Keratinocyte (primary cell): ENCODE measurements around the gene KLHDC4. TPM values are rescaled to one million over a fixed set of nuclear protein-coding genes. Genes with fewer than 3 reads are reported as not detected.

Experiments
- DNase-seq: peaks from one replicate; pipeline ENCODE4 v3.0.0-alpha.2; 2011; ENCODE audit warnings: low read depth, missing footprints, low spot score
- FAIRE-seq: peaks from 2 replicates; lab custom pipeline; 2011; peaks lifted over from hg19 to GRCh38; lab: Jason Lieb, UNC
- H2AFZ ChIP-seq: 2 replicates; pipeline ENCODE4 v1.6.0; 2012; ENCODE audit warnings: low read length, control low read depth, inconsistent platforms; ENCODE audit not compliant: control insufficient read depth
- H3K27ac ChIP-seq: 2 replicates; pipeline ENCODE4 v1.5.1; 2011; ENCODE audit warnings: low read length; ENCODE audit not compliant: control insufficient read depth, insufficient read depth
- H3K27me3 ChIP-seq: 3 replicates; pipeline ENCODE4 v1.6.0; 2011; ENCODE audit warnings: low read length; ENCODE audit not compliant: control insufficient read depth, insufficient read depth; ENCODE audit errors: extremely low read depth
- H3K36me3 ChIP-seq, 2 experiments: 2 replicates in 1 of 2; 3 replicates in 1 of 2; pipeline ENCODE4 v1.5.1; 2011; ENCODE audit warnings: low read length in 2 of 2, mild to moderate bottlenecking in 1 of 2; ENCODE audit not compliant: control insufficient read depth in 2 of 2, insufficient read depth in 2 of 2; ENCODE audit errors: extremely low read depth in 1 of 2
- H3K4me1 ChIP-seq: 3 replicates; pipeline ENCODE4 v1.5.1; 2011; ENCODE audit warnings: low read length; ENCODE audit not compliant: control insufficient read depth, insufficient read depth; ENCODE audit errors: extremely low read depth
- H3K4me2 ChIP-seq: 3 replicates; pipeline ENCODE4 v1.6.0; 2011; ENCODE audit warnings: low read depth, low read length; ENCODE audit not compliant: control insufficient read depth, insufficient read depth; ENCODE audit errors: extremely low read depth
- H3K4me3 ChIP-seq, 3 experiments: fragments of 200-600 bp in 1 of 3; sonication (generic) in 1 of 3; 2 replicates in 2 of 3; 3 replicates in 1 of 3; pipeline ENCODE4 v1.5.1; 2011 to 2016; ENCODE audit warnings: low read length in 3 of 3, mild to moderate bottlenecking in 3 of 3, control low read depth in 2 of 3, inconsistent platforms in 1 of 3, low read depth in 1 of 3, mixed read lengths in 1 of 3, mixed run types in 1 of 3, moderate library complexity in 1 of 3; ENCODE audit not compliant: control insufficient read depth in 2 of 3, insufficient read depth in 2 of 3; ENCODE audit errors: extremely low read depth in 1 of 3
- H3K79me2 ChIP-seq: 2 replicates; pipeline ENCODE4 v1.6.0; 2012; ENCODE audit warnings: low read length; ENCODE audit not compliant: control insufficient read depth, insufficient read depth
- H3K9ac ChIP-seq: 3 replicates; pipeline ENCODE4 v1.6.0; 2011; ENCODE audit warnings: low read length; ENCODE audit not compliant: control insufficient read depth, insufficient read depth; ENCODE audit errors: extremely low read depth
- H3K9me1 ChIP-seq: 3 replicates; pipeline ENCODE4 v1.6.0; 2011; ENCODE audit warnings: low read length; ENCODE audit not compliant: control insufficient read depth, insufficient read depth; ENCODE audit errors: extremely low read depth
- H3K9me3 ChIP-seq: 2 replicates; pipeline ENCODE4 v1.5.1; 2012; ENCODE audit warnings: low read depth, low read length; ENCODE audit not compliant: control insufficient read depth
- H4K20me1 ChIP-seq: 3 replicates; pipeline ENCODE4 v1.6.0; 2011; ENCODE audit warnings: low read length; ENCODE audit not compliant: control insufficient read depth, insufficient read depth; ENCODE audit errors: extremely low read depth
- CTCF ChIP-seq, 3 experiments: IDR thresholded peaks in 1 of 3; conservative IDR thresholded peaks in 1 of 3; optimal IDR thresholded peaks in 1 of 3; 2 replicates in 2 of 3; 3 replicates in 1 of 3; pipeline versions ENCODE3 to v1.5.1; 2011; ENCODE audit warnings: low read length in 3 of 3, mild to moderate bottlenecking in 3 of 3, moderate library complexity in 2 of 3, control low read depth in 1 of 3, inconsistent platforms in 1 of 3; ENCODE audit not compliant: insufficient read depth in 2 of 3; ENCODE audit errors: extremely low read depth in 1 of 3
- EZH2 ChIP-seq: IDR thresholded peaks from one replicate; pipeline ENCODE4 v1.6.1; 2012; ENCODE audit warnings: inconsistent platforms, mild to moderate bottlenecking, low read length, moderate library complexity
- dilution Hi-C: fragments of 300-500 bp; cut with MboI; formaldehyde crosslinking; loops from one replicate; pipeline ENCODE4 v1.7.0; 2020; ENCODE audit warnings: low sequenced_read_pairs; ENCODE audit not compliant: extremely low pct_ligation_motif_present
- polyA plus RNA-seq, 5 experiments: library from polyadenylated mRNA; depleted of rRNA in 3 of 5; stranded (reverse) in 3 of 5; stranded (forward) in 1 of 5; unstranded in 1 of 5; fragments of >200 nt; gene quantifications; 1 replicate in 1 of 5; 2 replicates in 3 of 5; 3 replicates in 1 of 5; pipeline versions ENCODE4 v1.2.1 to v1.2.3, GENCODE V29; 2011 to 2012; ENCODE audit warnings: missing spikeins in 2 of 5, low read depth in 1 of 5, low replicate concordance in 1 of 5

KLHDC4 gene
- polyA plus RNA-seq, 1 donor (not counting 4 experiments of a cell fraction or from before 2014, with no cell fraction given) = 13.4 TPM

DNA sequence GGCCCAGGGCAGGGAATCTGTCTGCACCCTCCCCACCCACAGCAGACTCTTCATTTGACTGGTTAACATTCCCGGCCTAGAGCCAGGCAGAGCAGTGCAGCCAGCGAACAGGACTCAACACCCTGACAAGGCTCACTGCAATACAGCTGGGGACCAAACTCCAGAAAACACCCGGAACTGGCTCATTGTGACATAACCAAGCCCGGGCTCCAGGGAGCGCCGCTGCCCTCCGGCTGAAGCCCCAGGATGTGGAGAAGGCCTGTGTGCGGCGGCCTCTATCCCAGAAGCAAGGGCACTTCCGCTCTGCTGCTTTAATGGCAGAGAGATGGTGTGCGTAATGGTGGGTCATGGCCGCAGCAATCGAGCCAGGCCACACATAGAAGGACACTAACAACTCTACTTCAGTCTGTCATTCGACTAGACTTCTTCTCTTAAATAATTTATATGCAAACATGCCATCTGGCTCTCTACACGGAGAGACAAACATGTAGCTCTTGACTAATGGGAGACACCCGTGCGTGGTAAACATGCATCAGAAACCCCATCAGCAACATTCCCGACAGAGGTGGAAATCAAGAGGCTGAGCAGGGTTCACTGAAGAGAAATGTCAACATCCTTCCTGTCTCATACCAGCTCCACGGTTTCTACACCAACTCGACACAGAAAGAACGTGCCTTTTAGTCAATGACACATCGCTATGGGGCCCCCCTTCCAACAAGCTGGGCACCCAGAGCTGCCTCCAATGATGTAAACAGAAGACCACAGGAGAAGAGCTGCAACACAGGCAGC is 18.0 kb downstream of the KLHDC4 start:
- FAIRE-seq (no peak), DNase-seq (no peak)
- TF ChIP-seq CTCF (optimal IDR thresholded peaks at IDR 0.05 in 1 of 3, IDR thresholded peaks at IDR 0.05 in 1 of 3, conservative IDR thresholded peaks at IDR 0.05 in 1 of 3; ENCODE audit: extremely low read depth in 1 of 3, insufficient read depth in 2 of 3, low read length in 3 of 3) (no peak), EZH2 (no peak)
- H3K9me1 ChIP-seq = no peaks in the 10 kb centered on the region
- H3K27me3 ChIP-seq = no peaks in the 10 kb centered on the region
- no peaks in the 10 kb centered on the region for H4K20me1 ChIP-seq
- no peak overlapping the region for H2AFZ ChIP-seq
- no peak overlapping the region for H3K27ac ChIP-seq
- no peak overlapping the region for H3K4me2 ChIP-seq
- no peak overlapping the region for H3K9ac ChIP-seq
- H3K4me3 ChIP-seq = no peak overlapping the region
- H3K36me3 ChIP-seq = peaks cover 20 to 30% of the 10 kb centered on the region in 2 experiments
- dilution Hi-C loops = no loop called here
- no peaks in the 10 kb centered on the region for H3K4me1 ChIP-seq
- H3K9me3 ChIP-seq = no peaks in the 10 kb centered on the region
- peaks cover 1% of the 10 kb centered on the region for H3K79me2 ChIP-seq

DNA sequence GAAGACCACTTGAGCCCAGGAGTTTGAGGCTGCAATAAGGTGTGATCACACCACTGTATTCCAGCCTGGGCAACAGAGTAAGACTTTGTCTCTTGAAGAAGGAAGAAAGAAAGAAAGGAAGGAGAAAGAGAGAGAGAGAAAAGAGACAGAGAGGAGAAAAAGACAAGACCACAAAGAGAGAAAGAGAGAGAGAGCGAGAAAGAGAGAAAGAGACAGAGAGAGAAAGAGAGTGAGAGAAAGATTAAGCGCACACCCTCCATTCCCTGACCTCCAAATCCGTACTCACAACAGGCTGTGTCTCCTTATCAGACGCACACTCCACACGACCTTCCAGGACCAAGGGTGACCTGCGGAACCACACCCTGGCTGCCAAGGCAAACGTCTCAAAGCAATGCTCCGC is 19.6 kb downstream of the KLHDC4 start:
- H3K4me2 ChIP-seq = no peak overlapping the region
- dilution Hi-C loops = no loop called here
- H4K20me1 ChIP-seq = no peaks in the 10 kb centered on the region
- H3K4me1 ChIP-seq = no peaks in the 10 kb centered on the region
- DNase-seq (no peak), FAIRE-seq (no peak)
- no peaks in the 10 kb centered on the region for H3K27me3 ChIP-seq
- H2AFZ ChIP-seq = no peak overlapping the region
- H3K36me3 ChIP-seq = peaks cover 23 to 27% of the 10 kb centered on the region in 2 experiments
- TF ChIP-seq CTCF (optimal IDR thresholded peaks at IDR 0.05 in 1 of 3, IDR thresholded peaks at IDR 0.05 in 1 of 3, conservative IDR thresholded peaks at IDR 0.05 in 1 of 3; ENCODE audit: extremely low read depth in 1 of 3, insufficient read depth in 2 of 3, low read length in 3 of 3) (no peak), EZH2 (no peak)
- no peaks in the 10 kb centered on the region for H3K9me3 ChIP-seq
- H3K9me1 ChIP-seq = no peaks in the 10 kb centered on the region
- no peaks in the 10 kb centered on the region for H3K79me2 ChIP-seq
- no peak overlapping the region for H3K4me3 ChIP-seq
- H3K27ac ChIP-seq = no peak overlapping the region
- no peak overlapping the region for H3K9ac ChIP-seq
